ENCODE results near the gene MYF6.
A peak's percentile ranks its signal among the peaks of the same experiment; 100 is the strongest.

Gene MYF6

DNA sequence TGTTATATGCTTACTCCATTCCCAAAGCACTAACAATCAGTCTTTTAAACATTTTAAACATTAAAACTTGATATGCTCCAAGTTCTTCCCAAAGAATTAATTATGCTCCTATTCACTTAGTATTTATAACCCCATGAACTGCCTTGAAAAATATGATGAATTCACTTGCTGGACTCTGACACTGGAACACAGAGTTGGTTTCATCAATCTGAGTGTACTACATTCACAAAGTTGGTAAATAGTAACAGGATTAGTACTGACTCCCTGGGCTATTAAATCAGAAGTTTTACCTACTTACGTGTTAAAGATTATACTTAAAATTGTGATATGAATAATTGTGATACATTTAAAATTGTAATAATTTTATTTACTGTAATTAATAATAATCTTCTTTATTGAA lies 17.3 kb upstream of the MYF6 start:
- no peak for DNase-seq (ENCODE audit: insufficient read length)
- no peak for TF ChIP-seq TAF1 (IDR thresholded peaks at IDR 0.05; ENCODE audit: borderline replicate concordance, low read depth, low read length)
- no peak for TF ChIP-seq POLR2A (IDR thresholded peaks at IDR 0.05; ENCODE audit: low read depth, low read length)
- no peak for TF ChIP-seq POLR2AphosphoS5 (IDR thresholded peaks at IDR 0.05; ENCODE audit: low read depth, low read length)
- FAIRE-seq = no peak

DNA sequence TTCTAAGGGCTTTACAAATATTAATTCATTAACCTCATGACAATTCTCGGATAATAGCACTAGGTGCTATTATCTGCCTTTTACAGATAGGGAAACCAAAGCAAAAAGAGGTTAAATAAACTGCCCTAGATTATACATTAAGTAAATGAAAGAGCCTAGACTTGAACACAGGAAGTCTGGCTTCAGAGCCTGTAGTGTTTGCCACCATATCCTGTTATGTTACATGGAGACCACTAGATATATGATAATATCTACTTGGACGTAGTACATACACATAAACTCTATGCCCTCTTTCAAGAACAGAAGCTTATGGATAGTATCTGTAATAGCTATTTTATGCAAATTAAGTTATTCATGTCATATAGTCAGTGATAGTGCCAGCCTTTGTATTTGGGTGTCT lies 16.9 kb upstream of the MYF6 start:
- DNase-seq (ENCODE audit: insufficient read length) = no peak
- TF ChIP-seq POLR2A (IDR thresholded peaks at IDR 0.05; ENCODE audit: low read depth, low read length) (no peak), TAF1 (IDR thresholded peaks at IDR 0.05; ENCODE audit: borderline replicate concordance, low read depth, low read length) (no peak), POLR2AphosphoS5 (IDR thresholded peaks at IDR 0.05; ENCODE audit: low read depth, low read length) (no peak)
- FAIRE-seq = no peak

DNA sequence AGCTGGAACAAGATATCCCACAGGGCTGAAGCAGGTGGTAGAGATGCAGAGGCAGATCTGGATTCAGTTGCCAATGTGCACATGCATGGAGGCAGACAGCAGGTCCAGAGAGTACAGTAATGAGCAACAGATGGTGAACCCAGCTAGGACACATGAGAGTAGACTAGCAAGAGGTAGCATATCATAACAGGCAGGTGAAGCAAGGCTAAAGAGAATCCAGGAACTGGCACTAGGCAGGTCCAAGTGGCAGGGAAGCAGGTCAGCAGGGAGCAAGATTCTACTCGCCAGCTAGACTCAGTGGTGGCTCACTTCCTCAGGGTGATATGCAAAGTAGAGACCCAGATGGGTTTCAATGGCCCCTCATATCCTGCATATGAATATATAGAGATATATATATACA lies 15.3 kb upstream of the MYF6 start:
- DNase-seq (ENCODE audit: insufficient read length) (no peak), FAIRE-seq (no peak)
- TF ChIP-seq POLR2AphosphoS5 (IDR thresholded peaks at IDR 0.05; ENCODE audit: low read depth, low read length) (no peak), TAF1 (IDR thresholded peaks at IDR 0.05; ENCODE audit: borderline replicate concordance, low read depth, low read length) (no peak), POLR2A (IDR thresholded peaks at IDR 0.05; ENCODE audit: low read depth, low read length) (no peak)

DNA sequence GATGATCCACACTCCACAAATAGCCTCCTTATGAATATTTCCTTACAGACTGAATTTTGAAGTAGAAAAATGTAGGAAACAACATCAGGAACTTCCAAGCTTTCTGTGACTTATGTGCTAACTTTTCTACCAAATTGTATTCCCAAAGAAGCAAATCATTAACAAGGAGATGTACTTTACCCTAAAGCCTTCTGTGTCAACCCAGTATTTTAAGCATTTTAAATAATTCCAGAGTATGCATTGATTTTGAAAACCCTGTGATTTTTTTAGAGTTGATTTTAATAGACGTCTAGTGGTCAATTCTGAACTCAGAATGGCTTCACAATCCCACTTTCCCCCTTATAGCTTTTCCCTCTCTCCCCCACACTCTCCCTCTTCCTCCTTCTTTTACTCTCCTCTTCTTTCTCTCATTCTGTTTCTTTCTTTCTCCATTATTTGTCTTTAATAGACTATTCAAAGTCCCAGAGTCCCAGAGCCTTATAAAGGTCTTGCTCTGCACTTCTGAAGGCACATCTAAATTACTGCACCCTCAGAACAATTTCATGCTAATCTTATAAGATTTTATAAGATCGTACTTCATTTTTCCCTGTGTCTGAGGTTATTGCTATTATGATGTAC lies 10.1 kb upstream of the MYF6 start:
- DNase-seq (ENCODE audit: insufficient read length) (no peak), FAIRE-seq (no peak)
- TF ChIP-seq POLR2AphosphoS5 (IDR thresholded peaks at IDR 0.05; ENCODE audit: low read depth, low read length) = no peak
- no peak for TF ChIP-seq POLR2A (IDR thresholded peaks at IDR 0.05; ENCODE audit: low read depth, low read length)
- no peak for TF ChIP-seq TAF1 (IDR thresholded peaks at IDR 0.05; ENCODE audit: borderline replicate concordance, low read depth, low read length)

DNA sequence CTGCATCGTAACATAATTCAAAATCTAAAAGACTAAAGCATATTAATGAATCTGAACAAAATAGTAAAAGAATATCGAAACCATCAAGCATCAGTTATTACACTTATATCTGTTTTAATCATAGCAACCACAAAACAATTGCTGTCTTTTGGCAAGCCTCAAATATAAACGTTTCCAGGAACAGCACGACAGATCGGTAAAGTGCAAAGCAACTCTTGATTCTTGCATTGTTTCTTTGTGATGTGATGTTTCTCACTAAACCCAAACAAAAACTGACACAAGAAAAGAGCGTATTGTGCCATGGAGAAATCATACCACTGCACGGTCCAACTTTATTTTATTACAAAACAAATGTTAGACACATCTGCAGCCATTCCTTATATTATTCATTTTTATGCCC lies 9.2 kb upstream of the MYF6 start:
- FAIRE-seq = no peak
- no peak for TF ChIP-seq POLR2A (IDR thresholded peaks at IDR 0.05; ENCODE audit: low read depth, low read length)
- TF ChIP-seq TAF1 (IDR thresholded peaks at IDR 0.05; ENCODE audit: borderline replicate concordance, low read depth, low read length) = no peak
- no peak for TF ChIP-seq POLR2AphosphoS5 (IDR thresholded peaks at IDR 0.05; ENCODE audit: low read depth, low read length)

DNA sequence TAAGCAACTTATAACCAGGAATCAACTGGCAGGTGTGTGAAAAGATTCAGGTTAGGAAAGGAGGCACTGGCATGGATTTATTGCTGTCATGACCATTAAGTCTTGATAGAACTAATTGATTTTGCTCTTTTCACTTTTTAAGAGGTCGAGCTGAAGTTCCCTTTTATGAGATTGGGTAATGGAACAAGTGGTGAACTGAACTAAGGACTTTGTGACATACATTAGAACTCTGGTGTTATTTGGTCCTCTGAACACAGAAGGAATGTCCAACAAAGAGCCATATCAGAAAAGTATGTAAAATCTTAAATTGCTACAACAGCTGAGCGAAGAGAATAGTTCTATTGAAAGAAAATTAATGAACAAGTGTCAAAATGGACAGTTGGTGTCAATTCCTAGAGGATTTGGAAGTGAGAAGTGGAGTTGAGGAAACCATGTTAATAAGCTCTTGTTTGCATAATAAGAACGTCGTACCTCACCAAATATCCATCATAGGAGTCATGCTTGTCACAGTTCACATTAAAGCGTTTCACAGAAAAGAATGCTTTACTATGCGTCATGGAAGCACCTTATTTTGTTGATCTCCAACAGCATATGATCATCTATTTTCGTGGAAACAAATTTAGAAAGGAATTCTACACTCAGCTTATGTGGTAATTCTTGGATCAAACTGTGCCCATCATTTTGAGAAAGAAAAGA lies 8.4 kb upstream of the MYF6 start:
- DNase-seq (ENCODE audit: insufficient read length) (no peak), FAIRE-seq (peak; percentile 84)
- no peak for TF ChIP-seq POLR2AphosphoS5 (IDR thresholded peaks at IDR 0.05; ENCODE audit: low read depth, low read length)
- no peak for TF ChIP-seq TAF1 (IDR thresholded peaks at IDR 0.05; ENCODE audit: borderline replicate concordance, low read depth, low read length)
- TF ChIP-seq POLR2A (IDR thresholded peaks at IDR 0.05; ENCODE audit: low read depth, low read length) = no peak

More for the DNA sequence above, 9.2 kb upstream of the MYF6 start:
- DNase-seq (ENCODE audit: insufficient read length) = no peak

DNA sequence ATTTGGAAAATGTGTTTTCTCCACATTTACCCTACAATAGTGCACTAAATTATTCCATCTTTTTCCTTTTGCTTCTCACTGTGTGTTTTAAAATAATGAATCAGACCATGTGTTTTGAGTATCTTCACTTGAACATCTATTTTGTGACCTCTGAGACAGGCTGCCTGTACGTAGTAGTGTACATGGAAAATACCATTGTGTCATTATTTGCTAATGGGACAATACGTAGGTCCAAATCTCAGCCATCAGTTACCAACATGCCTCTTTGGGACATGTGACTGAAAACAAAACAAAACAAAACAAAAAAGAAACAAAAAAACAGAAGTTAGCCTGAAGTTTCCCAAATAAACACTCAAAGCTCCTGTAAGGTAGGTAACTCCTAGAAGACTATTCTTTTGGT lies 7.1 kb upstream of the MYF6 start:
- FAIRE-seq (peak; percentile 67), DNase-seq (ENCODE audit: insufficient read length) (no peak)
- TF ChIP-seq POLR2AphosphoS5 (IDR thresholded peaks at IDR 0.05; ENCODE audit: low read depth, low read length) (no peak), TAF1 (IDR thresholded peaks at IDR 0.05; ENCODE audit: borderline replicate concordance, low read depth, low read length) (no peak), POLR2A (IDR thresholded peaks at IDR 0.05; ENCODE audit: low read depth, low read length) (no peak)

DNA sequence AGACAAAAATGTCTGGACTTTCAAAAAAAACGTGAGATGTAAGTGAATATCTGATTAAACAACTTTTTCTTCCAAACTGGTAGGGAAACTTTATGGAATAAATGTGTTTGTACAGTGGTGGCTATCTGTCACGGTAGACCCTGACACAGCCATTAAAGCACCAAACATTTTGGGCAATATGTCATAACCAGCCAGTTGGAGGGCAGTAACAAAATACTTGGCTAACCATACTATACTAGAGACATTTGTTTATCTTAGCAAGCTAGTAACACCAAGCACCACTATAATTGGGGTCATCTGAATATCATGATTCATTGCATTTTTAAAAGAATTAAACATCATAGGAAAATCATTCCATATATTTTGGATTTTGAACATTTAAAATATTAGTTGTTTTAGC lies 6.0 kb upstream of the MYF6 start:
- TF ChIP-seq POLR2AphosphoS5 (IDR thresholded peaks at IDR 0.05; ENCODE audit: low read depth, low read length) (no peak), POLR2A (IDR thresholded peaks at IDR 0.05; ENCODE audit: low read depth, low read length) (no peak), TAF1 (IDR thresholded peaks at IDR 0.05; ENCODE audit: borderline replicate concordance, low read depth, low read length) (no peak)
- no peak for DNase-seq (ENCODE audit: insufficient read length)
- FAIRE-seq = peak; percentile 46

DNA sequence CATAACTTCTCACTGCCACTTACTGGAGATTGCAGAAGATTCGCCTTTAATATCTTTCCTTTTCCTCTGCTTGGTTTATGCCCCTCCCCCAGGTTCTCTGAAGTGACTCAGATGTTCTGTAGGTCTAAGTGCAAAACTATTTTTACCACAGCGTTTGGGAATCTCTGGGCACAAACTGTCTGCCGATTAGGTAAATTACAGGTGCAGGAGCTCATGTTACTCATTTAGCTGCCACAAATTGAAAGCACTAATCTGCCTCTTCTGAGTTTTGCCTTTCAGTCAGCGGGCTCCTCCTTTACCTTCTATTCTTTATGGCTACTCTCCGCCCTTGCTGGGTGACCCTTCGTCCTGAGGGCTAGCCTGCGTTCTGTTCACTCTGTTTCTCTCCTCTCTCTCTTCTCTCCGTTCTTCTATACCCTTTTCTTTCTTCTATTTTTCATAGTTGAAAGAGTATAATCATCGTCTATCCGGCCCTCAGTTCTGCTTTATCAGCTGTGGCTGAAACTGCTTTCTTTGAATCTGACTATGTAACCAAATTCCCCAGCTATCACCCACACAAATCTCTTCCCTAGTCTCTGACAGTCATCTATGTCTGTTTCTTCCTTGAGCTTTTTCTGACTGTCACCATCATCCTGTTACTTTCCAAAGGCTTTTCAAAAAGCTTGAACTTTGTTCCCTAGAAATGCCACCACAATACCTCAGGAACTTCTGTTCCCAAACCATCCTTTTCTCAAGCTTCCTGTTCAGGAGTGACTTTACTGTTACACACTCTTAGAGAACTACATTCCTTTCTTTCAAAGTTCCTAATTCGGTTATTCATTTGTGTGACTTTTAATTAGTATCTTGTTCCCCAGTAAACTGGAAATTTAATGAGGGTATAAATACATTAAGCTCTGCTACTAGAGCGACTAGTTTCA lies 4.3 kb upstream of the MYF6 start:
- FAIRE-seq (peak; percentile 90), DNase-seq (ENCODE audit: insufficient read length) (no peak)
- no peak for TF ChIP-seq POLR2AphosphoS5 (IDR thresholded peaks at IDR 0.05; ENCODE audit: low read depth, low read length)
- no peak for TF ChIP-seq POLR2A (IDR thresholded peaks at IDR 0.05; ENCODE audit: low read depth, low read length)
- no peak for TF ChIP-seq TAF1 (IDR thresholded peaks at IDR 0.05; ENCODE audit: borderline replicate concordance, low read depth, low read length)

DNA sequence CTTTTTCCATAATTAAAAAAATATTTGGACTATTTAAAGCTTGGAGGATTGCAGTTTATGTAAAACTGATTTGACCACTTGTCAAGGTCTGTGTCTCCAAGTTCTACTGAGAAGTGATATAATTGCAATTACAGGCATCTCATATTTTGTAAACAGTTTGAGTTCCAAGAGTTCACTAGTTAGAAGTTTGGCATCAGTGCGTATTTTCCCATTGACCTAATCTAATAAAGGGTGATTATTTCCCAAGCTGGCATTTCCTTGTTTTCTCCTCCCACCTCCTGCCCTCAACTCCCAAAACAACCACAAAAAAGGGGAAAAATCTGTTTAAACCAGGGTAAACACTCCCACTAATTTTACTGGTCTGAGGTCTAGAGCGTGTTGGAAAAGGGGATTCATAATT lies 3.0 kb upstream of the MYF6 start:
- FAIRE-seq (no peak), DNase-seq (ENCODE audit: insufficient read length) (no peak)
- TF ChIP-seq POLR2A (IDR thresholded peaks at IDR 0.05; ENCODE audit: low read depth, low read length) (no peak), POLR2AphosphoS5 (IDR thresholded peaks at IDR 0.05; ENCODE audit: low read depth, low read length) (no peak), TAF1 (IDR thresholded peaks at IDR 0.05; ENCODE audit: borderline replicate concordance, low read depth, low read length) (no peak)

DNA sequence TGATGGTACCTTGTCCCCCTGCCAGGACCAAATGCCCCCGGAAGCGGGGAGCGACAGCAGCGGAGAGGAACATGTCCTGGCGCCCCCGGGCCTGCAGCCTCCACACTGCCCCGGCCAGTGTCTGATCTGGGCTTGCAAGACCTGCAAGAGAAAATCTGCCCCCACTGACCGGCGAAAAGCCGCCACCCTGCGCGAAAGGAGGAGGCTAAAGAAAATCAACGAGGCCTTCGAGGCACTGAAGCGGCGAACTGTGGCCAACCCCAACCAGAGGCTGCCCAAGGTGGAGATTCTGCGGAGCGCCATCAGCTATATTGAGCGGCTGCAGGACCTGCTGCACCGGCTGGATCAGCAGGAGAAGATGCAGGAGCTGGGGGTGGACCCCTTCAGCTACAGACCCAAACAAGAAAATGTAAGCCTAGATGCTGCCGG lies 410 bp downstream of the MYF6 start:
- DNase-seq (ENCODE audit: insufficient read length) = no peak
- no peak for TF ChIP-seq POLR2AphosphoS5 (IDR thresholded peaks at IDR 0.05; ENCODE audit: low read depth, low read length)
- no peak for FAIRE-seq
